ENCODE results near the gene COMMD4. TPM values are rescaled to one million over a fixed set of nuclear protein-coding genes. Genes with fewer than 3 reads are reported as not detected.

Gene COMMD4
- total RNA-seq, 1 experiment from 2014 or later: 116 TPM

GRCh38 chr15:75349851-75350588, 14.2 kb downstream of the COMMD4 start:
- no peaks in the 10 kb centered on the region for H3K9me2 ChIP-seq (replicated peaks; ENCODE audit: low read length)
- POLR2A ChIA-PET (ENCODE audit: unreplicated experiment): no interaction called here
- CTCF ChIA-PET: no interaction called here
- no peaks in the 10 kb centered on the region for H3K79me2 ChIP-seq (ENCODE audit: low read length)
- no peak overlapping the region for H3K4me2 ChIP-seq (ENCODE audit: low read length)
- H3K9me3 ChIP-seq (ENCODE audit: low read length): no peaks in the 10 kb centered on the region
- intact Hi-C loops (cut with micrococcal nuclease): no loop called here
- no peaks in the 10 kb centered on the region for H3F3A ChIP-seq (ENCODE audit: low read length, unreplicated experiment)
- no peaks in the 10 kb centered on the region for H4K20me1 ChIP-seq (ENCODE audit: low read length)
- no peak overlapping the region for H3K9ac ChIP-seq (ENCODE audit: low read length)
- H3K4me1 ChIP-seq (ENCODE audit: insufficient read depth, low read length): no peaks in the 10 kb centered on the region; the same call in 1 of the 2 replicates
- ATAC-seq: no peak
- no peaks in the 10 kb centered on the region for H3K27me3 ChIP-seq (ENCODE audit: low read length)
- TF ChIP-seq EZH2 (IDR thresholded peaks at IDR 0.05; ENCODE audit: low read length, unreplicated experiment) (no peak), CTCF (conservative IDR thresholded peaks at IDR 0.05; ENCODE audit: low read depth, low read length) (no peak), EZH2phosphoT487 (IDR thresholded peaks at IDR 0.05; ENCODE audit: borderline replicate concordance, low read length) (no peak)
- no peaks in the 10 kb centered on the region for H3K36me3 ChIP-seq (ENCODE audit: low read depth, low read length)
- no peak overlapping the region for H2AFZ ChIP-seq (ENCODE audit: low read length)
- no peak overlapping the region for H3K4me3 ChIP-seq (ENCODE audit: low read length)
- DNase-seq: no peak
- no peak overlapping the region for H3K27ac ChIP-seq (ENCODE audit: low read length)
- no TSS peak for BruUV-seq (replicated peaks)

- POLR2A ChIA-PET (ENCODE audit: unreplicated experiment): interaction anchor here (0.6 kb wide), 1 partner anchor 101 kb away, joined by 24 read pairs; the partner anchor contains the start of gene SIN3A
- CTCF ChIA-PET: no interaction called here
Measured at GRCh38 chr15:75350601-75351361, 14.9 kb downstream of the COMMD4 start.

More at GRCh38 chr15:75350601-75351361, 14.9 kb downstream of the COMMD4 start:
- H3F3A ChIP-seq (ENCODE audit: low read length, unreplicated experiment): no peaks in the 10 kb centered on the region
- no peaks in the 10 kb centered on the region; the same call in 1 of the 2 replicates for H3K4me1 ChIP-seq (ENCODE audit: insufficient read depth, low read length)
- DNase-seq: no peak
- H3K36me3 ChIP-seq (ENCODE audit: low read depth, low read length): no peaks in the 10 kb centered on the region
- no peak for ATAC-seq
- intact Hi-C loops (cut with micrococcal nuclease): no loop called here
- H3K9ac ChIP-seq (ENCODE audit: low read length): no peak overlapping the region
- no peaks in the 10 kb centered on the region for H3K9me3 ChIP-seq (ENCODE audit: low read length)
- H3K27ac ChIP-seq (ENCODE audit: low read length): no peak overlapping the region
- TF ChIP-seq EZH2phosphoT487 (IDR thresholded peaks at IDR 0.05; ENCODE audit: borderline replicate concordance, low read length): no peak
- no peak for TF ChIP-seq EZH2 (IDR thresholded peaks at IDR 0.05; ENCODE audit: low read length, unreplicated experiment)
- no peak for TF ChIP-seq CTCF (conservative IDR thresholded peaks at IDR 0.05; ENCODE audit: low read depth, low read length)
- H3K9me2 ChIP-seq (replicated peaks; ENCODE audit: low read length): no peaks in the 10 kb centered on the region
- H2AFZ ChIP-seq (ENCODE audit: low read length): no peak overlapping the region
- H3K4me2 ChIP-seq (ENCODE audit: low read length): no peak overlapping the region
- H3K79me2 ChIP-seq (ENCODE audit: low read length): no peaks in the 10 kb centered on the region
- H4K20me1 ChIP-seq (ENCODE audit: low read length): no peaks in the 10 kb centered on the region
- H3K27me3 ChIP-seq (ENCODE audit: low read length): no peaks in the 10 kb centered on the region
- BruUV-seq (replicated peaks): no TSS peak
- H3K4me3 ChIP-seq (ENCODE audit: low read length): no peak overlapping the region

Data from PC-3 (cell line).